ENCODE measurements around the gene PRKAR1B.

DNA sequence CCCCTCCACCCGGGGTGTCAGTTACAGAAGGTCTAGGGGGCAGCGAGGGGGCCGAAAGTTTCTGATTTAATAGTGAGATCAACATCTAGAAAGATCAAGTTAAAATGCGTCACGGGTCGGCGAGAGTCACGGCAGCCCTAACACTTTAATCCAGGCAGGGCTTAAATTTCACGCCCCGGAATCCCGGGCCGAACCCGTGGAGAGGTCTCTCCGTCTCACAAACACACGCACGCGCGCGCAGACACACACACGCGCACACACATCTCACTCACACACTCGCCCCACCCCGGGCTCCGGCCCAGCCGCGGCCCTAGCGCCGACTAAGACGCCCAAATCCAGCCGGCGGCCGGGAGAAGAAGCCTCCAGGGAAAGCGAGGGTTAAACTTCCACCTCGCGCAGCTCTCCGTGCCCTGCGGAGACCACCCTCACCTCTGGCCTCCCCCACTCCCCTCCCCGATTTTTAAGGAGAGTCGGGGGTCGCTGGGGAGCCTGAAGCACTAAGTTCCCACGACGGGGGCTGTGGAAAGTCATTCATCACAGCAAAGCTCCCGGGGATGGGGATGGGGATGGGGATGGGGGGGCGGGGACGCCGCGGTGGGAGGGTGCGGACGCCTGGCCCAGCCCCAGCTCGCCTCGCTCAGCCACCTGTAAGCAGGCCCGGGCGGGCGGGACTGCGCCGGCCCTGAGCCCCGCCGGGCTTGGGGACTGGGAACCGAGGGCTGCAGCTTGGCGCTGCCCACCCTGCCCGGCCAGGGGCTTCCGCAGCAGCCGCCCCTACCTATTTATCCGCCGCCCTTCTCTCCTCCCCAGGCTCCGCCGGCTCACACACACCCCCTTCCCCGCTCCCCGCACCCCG is 209.1 kb downstream of the PRKAR1B start:
- no peak for TF ChIP-seq RAD21 (IDR thresholded peaks at IDR 0.05; ENCODE audit: low read depth)
- TF ChIP-seq EP300 (IDR thresholded peaks at IDR 0.05; ENCODE audit: borderline replicate concordance), result no peak
- no peak; the same call in 1 of the 2 replicates for TF ChIP-seq TAF1 (IDR thresholded peaks at IDR 0.05; ENCODE audit: low read depth)
- TF ChIP-seq, protein P1, sequence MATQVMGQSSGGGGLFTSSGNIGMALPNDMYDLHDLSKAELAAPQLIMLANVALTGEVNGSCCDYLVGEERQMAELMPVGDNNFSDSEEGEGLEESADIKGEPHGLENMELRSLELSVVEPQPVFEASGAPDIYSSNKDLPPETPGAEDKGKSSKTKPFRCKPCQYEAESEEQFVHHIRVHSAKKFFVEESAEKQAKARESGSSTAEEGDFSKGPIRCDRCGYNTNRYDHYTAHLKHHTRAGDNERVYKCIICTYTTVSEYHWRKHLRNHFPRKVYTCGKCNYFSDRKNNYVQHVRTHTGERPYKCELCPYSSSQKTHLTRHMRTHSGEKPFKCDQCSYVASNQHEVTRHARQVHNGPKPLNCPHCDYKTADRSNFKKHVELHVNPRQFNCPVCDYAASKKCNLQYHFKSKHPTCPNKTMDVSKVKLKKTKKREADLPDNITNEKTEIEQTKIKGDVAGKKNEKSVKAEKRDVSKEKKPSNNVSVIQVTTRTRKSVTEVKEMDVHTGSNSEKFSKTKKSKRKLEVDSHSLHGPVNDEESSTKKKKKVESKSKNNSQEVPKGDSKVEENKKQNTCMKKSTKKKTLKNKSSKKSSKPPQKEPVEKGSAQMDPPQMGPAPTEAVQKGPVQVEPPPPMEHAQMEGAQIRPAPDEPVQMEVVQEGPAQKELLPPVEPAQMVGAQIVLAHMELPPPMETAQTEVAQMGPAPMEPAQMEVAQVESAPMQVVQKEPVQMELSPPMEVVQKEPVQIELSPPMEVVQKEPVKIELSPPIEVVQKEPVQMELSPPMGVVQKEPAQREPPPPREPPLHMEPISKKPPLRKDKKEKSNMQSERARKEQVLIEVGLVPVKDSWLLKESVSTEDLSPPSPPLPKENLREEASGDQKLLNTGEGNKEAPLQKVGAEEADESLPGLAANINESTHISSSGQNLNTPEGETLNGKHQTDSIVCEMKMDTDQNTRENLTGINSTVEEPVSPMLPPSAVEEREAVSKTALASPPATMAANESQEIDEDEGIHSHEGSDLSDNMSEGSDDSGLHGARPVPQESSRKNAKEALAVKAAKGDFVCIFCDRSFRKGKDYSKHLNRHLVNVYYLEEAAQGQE (IDR thresholded peaks at IDR 0.05; ENCODE audit: low read depth), result no peak
- TF ChIP-seq YY1 (IDR thresholded peaks at IDR 0.05; ENCODE audit: low read depth), result no peak
- no peak for TF ChIP-seq EGR1 (IDR thresholded peaks at IDR 0.05)
- no peak for TF ChIP-seq FOXM1 (IDR thresholded peaks at IDR 0.05; ENCODE audit: borderline replicate concordance, low read depth)
- no peak for TF ChIP-seq CEBPB (IDR thresholded peaks at IDR 0.05)
- TF ChIP-seq, protein P2, sequence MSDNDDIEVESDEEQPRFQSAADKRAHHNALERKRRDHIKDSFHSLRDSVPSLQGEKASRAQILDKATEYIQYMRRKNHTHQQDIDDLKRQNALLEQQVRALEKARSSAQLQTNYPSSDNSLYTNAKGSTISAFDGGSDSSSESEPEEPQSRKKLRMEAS (IDR thresholded peaks at IDR 0.05), result no peak
- TF ChIP-seq, protein P3, sequence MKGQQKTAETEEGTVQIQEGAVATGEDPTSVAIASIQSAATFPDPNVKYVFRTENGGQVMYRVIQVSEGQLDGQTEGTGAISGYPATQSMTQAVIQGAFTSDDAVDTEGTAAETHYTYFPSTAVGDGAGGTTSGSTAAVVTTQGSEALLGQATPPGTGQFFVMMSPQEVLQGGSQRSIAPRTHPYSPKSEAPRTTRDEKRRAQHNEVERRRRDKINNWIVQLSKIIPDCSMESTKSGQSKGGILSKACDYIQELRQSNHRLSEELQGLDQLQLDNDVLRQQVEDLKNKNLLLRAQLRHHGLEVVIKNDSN (IDR thresholded peaks at IDR 0.05), result no peak
- TF ChIP-seq CREB1 (IDR thresholded peaks at IDR 0.05; ENCODE audit: low read depth), result no peak
